Glomerular visceral epithelial cell (primary cell): ENCODE measurements around the gene PPM1L.
A peak's percentile ranks its signal among the peaks of the same experiment; 100 is the strongest.

Experiments used
- DNase-seq: peaks from one replicate; pipeline ENCODE4 v3.0.0-alpha.2; 2016; ENCODE audit errors: extremely low spot score

The PPM1L gene

GRCh38 chr3:161035711-161036110, 279.7 kb downstream of the PPM1L start:
- DNase-seq = no peak

GRCh38 chr3:161038725-161039124, 282.7 kb downstream of the PPM1L start:
- DNase-seq = no peak

- peak; percentile 23 for DNase-seq
Observed at GRCh38 chr3:161042023-161042501, 286.0 kb downstream of the PPM1L start.

GRCh38 chr3:161043336-161044035, 287.5 kb downstream of the PPM1L start:
- DNase-seq = no peak

- DNase-seq = no peak
Observed at GRCh38 chr3:161049683-161050248, 293.7 kb downstream of the PPM1L start.

- no peak for DNase-seq
Observed at GRCh38 chr3:161050935-161051334, 294.9 kb downstream of the PPM1L start.

- DNase-seq = no peak
Observed at GRCh38 chr3:161051856-161052255, 295.8 kb downstream of the PPM1L start.

GRCh38 chr3:161054860-161055604, 299.0 kb downstream of the PPM1L start:
- no peak for DNase-seq

- no peak for DNase-seq
Observed at GRCh38 chr3:161064413-161064812, 308.4 kb downstream of the PPM1L start.

GRCh38 chr3:161066930-161067329, 310.9 kb downstream of the PPM1L start:
- no peak for DNase-seq

GRCh38 chr3:161067335-161067734, 311.3 kb downstream of the PPM1L start:
- DNase-seq = no peak

- DNase-seq = peak; percentile 48
Observed at GRCh38 chr3:161069511-161070251, 313.6 kb downstream of the PPM1L start.

GRCh38 chr3:161070252-161070930, 314.4 kb downstream of the PPM1L start:
- no peak for DNase-seq

GRCh38 chr3:161070980-161071663, 315.1 kb downstream of the PPM1L start:
- no peak for DNase-seq

- DNase-seq = no peak
Observed at GRCh38 chr3:161072211-161072621, 316.2 kb downstream of the PPM1L start.

GRCh38 chr3:161072751-161073150, 316.7 kb downstream of the PPM1L start:
- DNase-seq = no peak

- DNase-seq = no peak
Observed at GRCh38 chr3:161073181-161073580, 317.1 kb downstream of the PPM1L start.

- no peak for DNase-seq
Observed at GRCh38 chr3:161081633-161082032, 325.6 kb downstream of the PPM1L start.

- no peak for DNase-seq
Observed at GRCh38 chr3:161082063-161082462, 326.0 kb downstream of the PPM1L start.

- no peak for DNase-seq
Observed at GRCh38 chr3:161083131-161083530, 327.1 kb downstream of the PPM1L start.

GRCh38 chr3:161084277-161084676, 328.2 kb downstream of the PPM1L start:
- no peak for DNase-seq
